ENCODE measurements around the gene NIP7. TPM values are rescaled to one million over a fixed set of nuclear protein-coding genes. Genes with fewer than 3 reads are reported as not detected.

The NIP7 gene
- total and polyA plus RNA-seq, 2 of the 8 experiments (the other 6 are each of a cell fraction or from before 2014, with no cell fraction given): 14.5 to 52.2 TPM

GRCh38 chr16:69329369-69330285, 9.9 kb upstream of the NIP7 start (continued):
- TF ChIP-seq TAF1 (IDR thresholded peaks at IDR 0.05; ENCODE audit: low read depth, low read length) (no peak), RBBP5 (IDR thresholded peaks at IDR 0.05; ENCODE audit: borderline replicate concordance, low read depth, low read length) (no peak), KDM4A (IDR thresholded peaks at IDR 0.05; ENCODE audit: low read depth, low read length, severe bottlenecking) (peak; percentile 66)
- TF ChIP-seq, protein P1, sequence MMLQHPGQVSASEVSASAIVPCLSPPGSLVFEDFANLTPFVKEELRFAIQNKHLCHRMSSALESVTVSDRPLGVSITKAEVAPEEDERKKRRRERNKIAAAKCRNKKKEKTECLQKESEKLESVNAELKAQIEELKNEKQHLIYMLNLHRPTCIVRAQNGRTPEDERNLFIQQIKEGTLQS (IDR thresholded peaks at IDR 0.05; ENCODE audit: insufficient read depth, low read depth, low read length): no peak
